ENCODE results near the gene BCR. TPM values are rescaled to one million over a fixed set of nuclear protein-coding genes. Genes with fewer than 3 reads are reported as not detected.

BCR gene
- polyA plus RNA-seq, 1 donor (not counting 4 experiments of a cell fraction or from before 2014, with no cell fraction given): 25.8 TPM

GRCh38 chr22:23293720-23294119, 113.4 kb downstream of the BCR start:
- DNase-seq (ENCODE audit: low read depth, low spot score) (no peak), FAIRE-seq (no peak)
- Histone ChIP-seq H3K27me3 (ENCODE audit: control insufficient read depth, extremely low read depth, insufficient read depth, low read length) (no peaks in the 10 kb centered on the region), H2AFZ (ENCODE audit: control insufficient read depth, low read length) (no peak overlapping the region), H3K36me3 (ENCODE audit: control insufficient read depth in 2 of 2, extremely low read depth in 1 of 2, insufficient read depth in 2 of 2, low read length in 2 of 2) (peaks cover 37 to 39% of the 10 kb centered on the region in 2 experiments), H4K20me1 (ENCODE audit: control insufficient read depth, extremely low read depth, insufficient read depth, low read length) (no peaks in the 10 kb centered on the region), H3K79me2 (ENCODE audit: control insufficient read depth, insufficient read depth, low read length) (no peaks in the 10 kb centered on the region), H3K4me1 (ENCODE audit: control insufficient read depth, extremely low read depth, insufficient read depth, low read length) (peaks cover 2% of the 10 kb centered on the region), H3K4me3 (ENCODE audit: control insufficient read depth in 2 of 3, extremely low read depth in 1 of 3, insufficient read depth in 2 of 3, low read depth in 1 of 3, low read length in 3 of 3) (no peak overlapping the region), H3K4me2 (ENCODE audit: control insufficient read depth, extremely low read depth, insufficient read depth, low read depth, low read length) (no peak overlapping the region), H3K9ac (ENCODE audit: control insufficient read depth, extremely low read depth, insufficient read depth, low read length) (no peak overlapping the region), H3K27ac (ENCODE audit: control insufficient read depth, insufficient read depth, low read length) (no peak overlapping the region), H3K9me1 (ENCODE audit: control insufficient read depth, extremely low read depth, insufficient read depth, low read length) (no peaks in the 10 kb centered on the region), H3K9me3 (ENCODE audit: control insufficient read depth, low read depth, low read length) (no peaks in the 10 kb centered on the region)
- dilution Hi-C loops (cut with MboI; ENCODE audit: extremely low pct_ligation_motif_present, low sequenced_read_pairs): no loop called here
- TF ChIP-seq CTCF (optimal IDR thresholded peaks at IDR 0.05 in 1 of 3, IDR thresholded peaks at IDR 0.05 in 1 of 3, conservative IDR thresholded peaks at IDR 0.05 in 1 of 3; ENCODE audit: extremely low read depth in 1 of 3, insufficient read depth in 2 of 3, low read length in 3 of 3): no peak
- TF ChIP-seq EZH2 (IDR thresholded peaks at IDR 0.05; ENCODE audit: low read length): no peak

- Histone ChIP-seq H3K9ac (ENCODE audit: control insufficient read depth, extremely low read depth, insufficient read depth, low read length) (no peak overlapping the region), H3K4me2 (ENCODE audit: control insufficient read depth, extremely low read depth, insufficient read depth, low read depth, low read length) (no peak overlapping the region), H3K4me3 (ENCODE audit: control insufficient read depth in 2 of 3, extremely low read depth in 1 of 3, insufficient read depth in 2 of 3, low read depth in 1 of 3, low read length in 3 of 3) (no peak overlapping the region), H3K36me3 (ENCODE audit: control insufficient read depth in 2 of 2, extremely low read depth in 1 of 2, insufficient read depth in 2 of 2, low read length in 2 of 2) (peaks cover 34 to 36% of the 10 kb centered on the region in 2 experiments), H3K9me3 (ENCODE audit: control insufficient read depth, low read depth, low read length) (no peaks in the 10 kb centered on the region), H2AFZ (ENCODE audit: control insufficient read depth, low read length) (no peak overlapping the region), H3K9me1 (ENCODE audit: control insufficient read depth, extremely low read depth, insufficient read depth, low read length) (no peaks in the 10 kb centered on the region), H3K27me3 (ENCODE audit: control insufficient read depth, extremely low read depth, insufficient read depth, low read length) (no peaks in the 10 kb centered on the region), H3K4me1 (ENCODE audit: control insufficient read depth, extremely low read depth, insufficient read depth, low read length) (peaks cover 2% of the 10 kb centered on the region), H3K79me2 (ENCODE audit: control insufficient read depth, insufficient read depth, low read length) (no peaks in the 10 kb centered on the region), H4K20me1 (ENCODE audit: control insufficient read depth, extremely low read depth, insufficient read depth, low read length) (no peaks in the 10 kb centered on the region), H3K27ac (ENCODE audit: control insufficient read depth, insufficient read depth, low read length) (no peak overlapping the region)
- dilution Hi-C loops (cut with MboI; ENCODE audit: extremely low pct_ligation_motif_present, low sequenced_read_pairs): no loop called here
- DNase-seq (ENCODE audit: low read depth, low spot score) (no peak), FAIRE-seq (no peak)
- TF ChIP-seq CTCF (optimal IDR thresholded peaks at IDR 0.05 in 1 of 3, IDR thresholded peaks at IDR 0.05 in 1 of 3, conservative IDR thresholded peaks at IDR 0.05 in 1 of 3; ENCODE audit: extremely low read depth in 1 of 3, insufficient read depth in 2 of 3, low read length in 3 of 3) (no peak), EZH2 (IDR thresholded peaks at IDR 0.05; ENCODE audit: low read length) (no peak)
Observed at GRCh38 chr22:23294221-23294620, 113.9 kb downstream of the BCR start.
